ENCODE data around the gene LFNG.

LFNG gene

GRCh38 chr7:2568521-2569223 lies 49.1 kb downstream of the LFNG start:
- DNase-seq (ENCODE audit: low spot score): no peak

DNA sequence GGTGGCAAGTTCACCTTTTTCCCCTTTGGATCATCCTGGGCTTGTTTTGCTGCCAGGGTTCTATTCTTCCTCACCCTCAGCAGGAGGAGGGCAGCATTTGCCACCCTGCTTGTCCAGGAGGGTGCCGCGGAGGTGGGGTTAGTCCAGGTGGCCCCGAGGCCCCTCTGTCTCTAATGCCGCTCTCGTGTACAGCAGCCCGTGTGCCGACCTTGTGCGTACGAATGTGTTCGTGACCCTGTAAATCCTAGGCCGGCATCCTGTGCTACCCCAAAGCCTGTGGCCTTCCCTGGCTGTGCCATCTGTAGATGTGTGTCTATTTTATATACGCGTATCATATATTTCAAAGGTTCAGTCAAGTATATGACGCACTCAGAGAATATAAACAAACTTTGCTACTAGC lies 49.8 kb downstream of the LFNG start:
- no peak for DNase-seq (ENCODE audit: low spot score)

GRCh38 chr7:2570021-2570420 lies 50.4 kb downstream of the LFNG start:
- DNase-seq (ENCODE audit: low spot score): no peak

DNA sequence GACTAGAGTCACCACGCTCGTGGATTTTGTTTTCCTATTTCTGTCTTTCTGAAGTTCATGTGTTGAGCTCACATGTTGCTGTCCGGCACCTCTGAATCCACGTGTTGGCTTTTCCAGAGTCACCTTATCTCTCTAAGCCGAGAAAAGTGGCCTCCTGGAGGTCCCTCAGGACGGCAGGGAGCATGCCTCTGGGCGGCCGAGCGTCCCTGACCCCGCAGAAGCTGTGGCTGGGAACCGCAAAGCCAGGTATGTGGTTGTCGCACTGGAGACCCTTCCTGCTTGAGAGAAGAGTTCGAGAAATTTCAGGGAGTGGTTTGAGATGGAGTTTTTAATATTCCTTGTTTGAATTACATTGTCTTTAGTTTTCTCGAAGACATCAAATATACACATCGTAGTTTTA lies 51.8 kb downstream of the LFNG start:
- DNase-seq (ENCODE audit: low spot score): no peak

GRCh38 chr7:2572101-2572842 lies 52.7 kb downstream of the LFNG start:
- DNase-seq (ENCODE audit: low spot score): no peak

DNA sequence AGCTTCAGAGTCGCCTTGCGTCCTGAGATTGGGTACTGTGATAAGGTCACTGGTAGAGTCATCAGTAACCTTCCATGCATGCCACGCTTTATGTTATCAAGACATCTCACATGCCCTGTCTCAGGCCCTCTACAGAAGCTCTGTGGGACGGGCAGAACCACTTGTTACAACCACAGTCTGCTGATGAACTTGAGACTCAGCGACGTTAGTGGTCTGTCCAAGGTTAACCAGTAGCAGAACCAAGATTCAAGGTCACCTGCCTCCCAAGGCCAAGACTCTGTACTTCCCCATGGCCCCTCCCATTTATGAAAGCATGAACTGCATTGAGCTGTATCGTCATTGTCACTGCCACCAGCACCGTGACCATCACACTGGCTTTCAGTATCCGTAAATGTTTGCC lies 54.2 kb downstream of the LFNG start:
- DNase-seq (ENCODE audit: low spot score): no peak

GRCh38 chr7:2575046-2575732 lies 55.6 kb downstream of the LFNG start:
- no peak for DNase-seq (ENCODE audit: low spot score)

- no peak for DNase-seq (ENCODE audit: low spot score)
These were observed 56.3 kb downstream of the LFNG start for GRCh38 chr7:2575733-2576340.

GRCh38 chr7:2576742-2577491 lies 57.3 kb downstream of the LFNG start:
- DNase-seq (ENCODE audit: low spot score): no peak

Small RNA genes within 50 kb of the gene (small RNA-seq; reads per million reads assigned to genes)
- 0 to 0.04 reads per million in 2 experiments for gene MIR4648
